ENCODE measurements around the gene LRRC3. TPM values are rescaled to one million over a fixed set of nuclear protein-coding genes. Genes with fewer than 3 reads are reported as not detected.

Gene LRRC3
- total RNA-seq, 2 donors from 2014 or later, result 2.0 to 2.7 TPM

GRCh38 chr21:44455524-44456213 lies 359 bp downstream of the LRRC3 start:
- DNase-seq, result peak; percentile 60
- H3K9me3 ChIP-seq, result no peaks in the 10 kb centered on the region
- intact Hi-C loops (cut with DNase I), result no loop called here
- no peaks in the 10 kb centered on the region for H3K27me3 ChIP-seq
- H3K36me3 ChIP-seq, result no peaks in the 10 kb centered on the region
- TF ChIP-seq, protein P1, sequence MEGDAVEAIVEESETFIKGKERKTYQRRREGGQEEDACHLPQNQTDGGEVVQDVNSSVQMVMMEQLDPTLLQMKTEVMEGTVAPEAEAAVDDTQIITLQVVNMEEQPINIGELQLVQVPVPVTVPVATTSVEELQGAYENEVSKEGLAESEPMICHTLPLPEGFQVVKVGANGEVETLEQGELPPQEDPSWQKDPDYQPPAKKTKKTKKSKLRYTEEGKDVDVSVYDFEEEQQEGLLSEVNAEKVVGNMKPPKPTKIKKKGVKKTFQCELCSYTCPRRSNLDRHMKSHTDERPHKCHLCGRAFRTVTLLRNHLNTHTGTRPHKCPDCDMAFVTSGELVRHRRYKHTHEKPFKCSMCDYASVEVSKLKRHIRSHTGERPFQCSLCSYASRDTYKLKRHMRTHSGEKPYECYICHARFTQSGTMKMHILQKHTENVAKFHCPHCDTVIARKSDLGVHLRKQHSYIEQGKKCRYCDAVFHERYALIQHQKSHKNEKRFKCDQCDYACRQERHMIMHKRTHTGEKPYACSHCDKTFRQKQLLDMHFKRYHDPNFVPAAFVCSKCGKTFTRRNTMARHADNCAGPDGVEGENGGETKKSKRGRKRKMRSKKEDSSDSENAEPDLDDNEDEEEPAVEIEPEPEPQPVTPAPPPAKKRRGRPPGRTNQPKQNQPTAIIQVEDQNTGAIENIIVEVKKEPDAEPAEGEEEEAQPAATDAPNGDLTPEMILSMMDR (IDR thresholded peaks at IDR 0.05), result no peak
- peak overlapping the region; percentile 83 for H3K4me3 ChIP-seq
- peaks cover 4% of the 10 kb centered on the region for H3K4me1 ChIP-seq
- peak overlapping the region; percentile 19 to 50 for H3K9ac ChIP-seq (ENCODE audit: low read depth in 2 of 2, low read length in 2 of 2)
- H3K27ac ChIP-seq, result no peak overlapping the region

- Histone ChIP-seq H3K36me3 (no peaks in the 10 kb centered on the region), H3K4me3 (peak overlapping the region; percentile 83), H3K9ac (ENCODE audit: low read depth in 2 of 2, low read length in 2 of 2) (peak overlapping the region; percentile 19 to 50), H3K27me3 (no peaks in the 10 kb centered on the region), H3K4me1 (peaks cover 4% of the 10 kb centered on the region), H3K27ac (no peak overlapping the region), H3K9me3 (no peaks in the 10 kb centered on the region)
- intact Hi-C loops (cut with DNase I), result no loop called here
- DNase-seq, result no peak
- TF ChIP-seq, protein P1 (IDR thresholded peaks at IDR 0.05), result no peak
Observed at GRCh38 chr21:44456214-44456914, 1.1 kb downstream of the LRRC3 start.

DNA sequence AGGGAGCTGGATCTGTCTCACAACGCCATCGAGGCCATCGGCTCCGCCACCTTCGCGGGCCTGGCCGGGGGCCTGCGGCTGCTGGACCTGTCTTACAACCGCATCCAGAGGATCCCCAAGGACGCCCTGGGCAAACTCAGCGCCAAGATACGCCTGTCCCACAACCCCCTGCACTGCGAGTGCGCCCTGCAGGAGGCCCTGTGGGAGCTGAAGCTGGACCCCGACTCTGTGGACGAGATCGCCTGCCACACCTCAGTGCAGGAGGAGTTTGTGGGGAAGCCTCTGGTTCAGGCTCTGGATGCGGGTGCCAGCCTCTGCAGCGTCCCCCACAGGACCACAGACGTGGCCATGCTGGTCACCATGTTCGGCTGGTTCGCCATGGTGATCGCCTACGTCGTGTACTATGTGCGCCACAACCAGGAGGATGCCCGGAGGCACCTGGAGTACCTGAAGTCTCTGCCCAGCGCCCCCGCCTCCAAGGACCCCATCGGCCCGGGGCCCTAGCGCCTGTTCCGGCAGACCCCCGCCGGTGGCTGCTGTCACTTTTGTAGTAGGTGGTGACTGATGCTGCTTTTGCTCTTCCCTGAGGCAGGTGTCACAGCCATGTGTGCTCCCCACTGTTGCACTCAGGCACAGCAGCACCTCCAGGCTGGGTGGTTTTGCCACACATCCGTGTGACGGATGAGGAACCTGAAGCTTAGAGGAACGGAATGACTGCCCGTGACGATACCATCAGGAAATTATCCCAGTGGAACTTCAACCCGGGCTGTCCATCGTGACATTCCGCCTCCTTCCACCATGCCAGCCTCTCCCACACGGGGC lies 1.8 kb downstream of the LRRC3 start:
- no peak overlapping the region for H3K27ac ChIP-seq
- intact Hi-C loops (cut with DNase I), result no loop called here
- H3K4me3 ChIP-seq, result no peak overlapping the region
- peaks cover 4% of the 10 kb centered on the region for H3K4me1 ChIP-seq
- no peaks in the 10 kb centered on the region for H3K36me3 ChIP-seq
- no peak for DNase-seq
- H3K9me3 ChIP-seq, result no peaks in the 10 kb centered on the region
- TF ChIP-seq, protein P1 (IDR thresholded peaks at IDR 0.05), result no peak
- H3K27me3 ChIP-seq, result no peaks in the 10 kb centered on the region
- H3K9ac ChIP-seq (ENCODE audit: low read depth in 2 of 2, low read length in 2 of 2), result no peak overlapping the region

- H3K36me3 ChIP-seq, result no peaks in the 10 kb centered on the region
- no peak overlapping the region for H3K9ac ChIP-seq (ENCODE audit: low read depth in 2 of 2, low read length in 2 of 2)
- TF ChIP-seq, protein P1 (IDR thresholded peaks at IDR 0.05), result no peak
- no peak overlapping the region for H3K4me3 ChIP-seq
- intact Hi-C loops (cut with DNase I), result no loop called here
- H3K4me1 ChIP-seq, result peaks cover 4% of the 10 kb centered on the region
- no peak for DNase-seq
- no peak overlapping the region for H3K27ac ChIP-seq
- no peaks in the 10 kb centered on the region for H3K9me3 ChIP-seq
- no peaks in the 10 kb centered on the region for H3K27me3 ChIP-seq
Observed at GRCh38 chr21:44458971-44459711, 3.8 kb downstream of the LRRC3 start.
